ENCODE results near the gene MRPL2.

The MRPL2 gene

GRCh38 chr6:43059168-43060033 lies at the start of gene MRPL2, which contains the start of gene KLC4:
Gene MRPL2 (minus strand): TSS chr6:43059434. CDS start chr6:43059381, 53 bp downstream.
Gene KLC4 (plus strand): TSS chr6:43059631. CDS start chr6:43061336, 1,705 bp downstream.
- TF ChIP-seq ZBTB7A (IDR thresholded peaks at IDR 0.05; ENCODE audit: low read depth): no peak
- peak; percentile 72; the same call in 1 of the 2 replicates for TF ChIP-seq TAF1 (IDR thresholded peaks at IDR 0.05; ENCODE audit: low read depth)
- TF ChIP-seq TCF12 (IDR thresholded peaks at IDR 0.05; ENCODE audit: low read depth): no peak; the same call in none of the 2 replicates
- TF ChIP-seq YY1 (IDR thresholded peaks at IDR 0.05; ENCODE audit: low read depth): peak; percentile 95
- no peak for TF ChIP-seq TEAD4 (IDR thresholded peaks at IDR 0.05)
- TF ChIP-seq USF1 (IDR thresholded peaks at IDR 0.05): peak; percentile 80
- TF ChIP-seq EGR1 (IDR thresholded peaks at IDR 0.05): no peak
- TF ChIP-seq NFIC (IDR thresholded peaks at IDR 0.05): 0 out of 2 replicates have a peak, but pooled peaks have one; percentile 9
- no peak for TF ChIP-seq EP300 (IDR thresholded peaks at IDR 0.05; ENCODE audit: borderline replicate concordance)
- no peak; the same call in 1 of the 2 replicates for TF ChIP-seq CEBPB (IDR thresholded peaks at IDR 0.05)
- TF ChIP-seq MAX (IDR thresholded peaks at IDR 0.05): peak; percentile 67
- no peak for TF ChIP-seq REST (IDR thresholded peaks at IDR 0.05; ENCODE audit: low read depth)
- no peak for TF ChIP-seq FOXM1 (IDR thresholded peaks at IDR 0.05; ENCODE audit: borderline replicate concordance, low read depth)
- no peak for TF ChIP-seq RAD21 (IDR thresholded peaks at IDR 0.05; ENCODE audit: low read depth)
- TF ChIP-seq CREB1 (IDR thresholded peaks at IDR 0.05; ENCODE audit: low read depth): peak; percentile 99

- TF ChIP-seq TCF12 (IDR thresholded peaks at IDR 0.05; ENCODE audit: low read depth) (no peak), ZBTB7A (IDR thresholded peaks at IDR 0.05; ENCODE audit: low read depth) (no peak), CEBPB (IDR thresholded peaks at IDR 0.05) (no peak), NFIC (IDR thresholded peaks at IDR 0.05) (no peak), TAF1 (IDR thresholded peaks at IDR 0.05; ENCODE audit: low read depth) (no peak), USF1 (IDR thresholded peaks at IDR 0.05) (no peak), EP300 (IDR thresholded peaks at IDR 0.05; ENCODE audit: borderline replicate concordance) (no peak), YY1 (IDR thresholded peaks at IDR 0.05; ENCODE audit: low read depth) (no peak), FOXM1 (IDR thresholded peaks at IDR 0.05; ENCODE audit: borderline replicate concordance, low read depth) (no peak), MAX (IDR thresholded peaks at IDR 0.05) (no peak), EGR1 (IDR thresholded peaks at IDR 0.05) (no peak), REST (IDR thresholded peaks at IDR 0.05; ENCODE audit: low read depth) (no peak)
These were observed 48.3 kb upstream of the MRPL2 start for GRCh38 chr6:43107344-43108062.

- TF ChIP-seq ZBTB7A (IDR thresholded peaks at IDR 0.05; ENCODE audit: low read depth) (no peak), FOXM1 (IDR thresholded peaks at IDR 0.05; ENCODE audit: borderline replicate concordance, low read depth) (no peak), CREB1 (IDR thresholded peaks at IDR 0.05; ENCODE audit: low read depth) (no peak), TEAD4 (IDR thresholded peaks at IDR 0.05) (no peak), RAD21 (IDR thresholded peaks at IDR 0.05; ENCODE audit: low read depth) (no peak), MAX (IDR thresholded peaks at IDR 0.05) (no peak), EGR1 (IDR thresholded peaks at IDR 0.05) (no peak), TAF1 (IDR thresholded peaks at IDR 0.05; ENCODE audit: low read depth) (no peak), REST (IDR thresholded peaks at IDR 0.05; ENCODE audit: low read depth) (no peak), YY1 (IDR thresholded peaks at IDR 0.05; ENCODE audit: low read depth) (no peak), USF1 (IDR thresholded peaks at IDR 0.05) (no peak), TCF12 (IDR thresholded peaks at IDR 0.05; ENCODE audit: low read depth) (no peak), NFIC (IDR thresholded peaks at IDR 0.05) (no peak), CEBPB (IDR thresholded peaks at IDR 0.05) (no peak), EP300 (IDR thresholded peaks at IDR 0.05; ENCODE audit: borderline replicate concordance) (no peak)
These were observed 46.4 kb upstream of the MRPL2 start for GRCh38 chr6:43105538-43106222.
